OCI-LY1 (cell line): ENCODE data around the gene DDI2.

Source experiments
- H2AFZ ChIP-seq: fragments of 200-600 bp; sonication (generic), shearing (Covaris generic); 2 replicates; pipeline ENCODE4 v1.6.0; 2014; ENCODE audit warnings: antibody characterized with exemption, mild to moderate bottlenecking, low read length
- H3F3A ChIP-seq: fragments of 200-600 bp; sonication (generic), shearing (Covaris generic); 2 replicates; pipeline ENCODE4 v1.6.0; 2014; ENCODE audit warnings: mild to moderate bottlenecking, antibody characterized with exemption, low read length, moderate library complexity; ENCODE audit not compliant: insufficient read depth
- H3K27ac ChIP-seq: fragments of 200-600 bp; sonication (generic); 2 replicates; pipeline ENCODE4 v1.5.1; 2014; ENCODE audit warnings: low read length, mixed run types, mild to moderate bottlenecking, low read depth; ENCODE audit not compliant: poor library complexity, severe bottlenecking
- H3K27me3 ChIP-seq: fragments of 200-600 bp; sonication (generic); 2 replicates; pipeline ENCODE4 v1.6.0; 2014; ENCODE audit warnings: antibody characterized with exemption, mild to moderate bottlenecking, low read length, moderate library complexity; ENCODE audit not compliant: insufficient read depth
- H3K36me3 ChIP-seq: fragments of 200-600 bp; sonication (generic); 2 replicates; pipeline ENCODE4 v1.6.1; 2014; ENCODE audit warnings: mild to moderate bottlenecking, antibody characterized with exemption, low read length, moderate library complexity, mixed read lengths; ENCODE audit not compliant: insufficient read depth
- H3K4me1 ChIP-seq: fragments of 200-600 bp; sonication (generic); 2 replicates; pipeline ENCODE4 v1.5.1; 2014; ENCODE audit warnings: mild to moderate bottlenecking, low read length, moderate library complexity; ENCODE audit not compliant: insufficient read depth, severe bottlenecking
- H3K4me2 ChIP-seq: fragments of 200-600 bp; sonication (generic), shearing (Covaris generic); 2 replicates; pipeline ENCODE4 v1.6.1; 2014; ENCODE audit warnings: low read length
- H3K4me3 ChIP-seq: fragments of 200-600 bp; sonication (generic); 2 replicates; pipeline ENCODE4 v1.5.1; 2014; ENCODE audit warnings: low read length, low read depth, mild to moderate bottlenecking, mixed read lengths; ENCODE audit not compliant: poor library complexity, severe bottlenecking
- H3K79me2 ChIP-seq: fragments of 200-600 bp; shearing (Covaris generic); 2 replicates; pipeline ENCODE4 v1.6.1; 2016; ENCODE audit warnings: mixed run types, low read length, mixed read lengths; ENCODE audit not compliant: insufficient read depth
- H3K9ac ChIP-seq: fragments of 200-600 bp; sonication (generic), shearing (Covaris generic); 2 replicates; pipeline ENCODE4 v1.6.1; 2014; ENCODE audit warnings: mild to moderate bottlenecking, low read length, mixed read lengths
- H3K9me2 ChIP-seq: fragments of 200-600 bp; sonication (generic), shearing (Covaris generic); 2 replicates; pipeline ENCODE4 v1.6.1; 2014; ENCODE audit warnings: low read depth, mild to moderate bottlenecking, low read length, mixed read lengths
- H3K9me3 ChIP-seq: fragments of 200-600 bp; shearing (Covaris generic); 2 replicates; pipeline ENCODE4 v1.6.1; 2014; ENCODE audit warnings: low read length, mixed read lengths
- H4K20me1 ChIP-seq: fragments of 200-600 bp; sonication (generic), shearing (Covaris generic); 2 replicates; pipeline ENCODE4 v1.6.0; 2016; ENCODE audit warnings: mild to moderate bottlenecking, low read length; ENCODE audit not compliant: insufficient read depth
- CTCF ChIP-seq: fragments of 200-600 bp; sonication (generic), shearing (Covaris generic); IDR thresholded peaks from 2 replicates; pipeline ENCODE4 v1.5.1; 2017; ENCODE audit warnings: mild to moderate bottlenecking, antibody characterized with exemption, low read length, moderate library complexity, mixed read lengths
- EZH2 ChIP-seq: fragments of 200-600 bp; sonication (generic), shearing (Covaris generic); IDR thresholded peaks from 2 replicates; pipeline ENCODE4 v1.8.0; 2017; ENCODE audit warnings: borderline replicate concordance, mixed run types, mild to moderate bottlenecking, antibody characterized with exemption, low read length, moderate library complexity, mixed read lengths

The DDI2 gene

DNA sequence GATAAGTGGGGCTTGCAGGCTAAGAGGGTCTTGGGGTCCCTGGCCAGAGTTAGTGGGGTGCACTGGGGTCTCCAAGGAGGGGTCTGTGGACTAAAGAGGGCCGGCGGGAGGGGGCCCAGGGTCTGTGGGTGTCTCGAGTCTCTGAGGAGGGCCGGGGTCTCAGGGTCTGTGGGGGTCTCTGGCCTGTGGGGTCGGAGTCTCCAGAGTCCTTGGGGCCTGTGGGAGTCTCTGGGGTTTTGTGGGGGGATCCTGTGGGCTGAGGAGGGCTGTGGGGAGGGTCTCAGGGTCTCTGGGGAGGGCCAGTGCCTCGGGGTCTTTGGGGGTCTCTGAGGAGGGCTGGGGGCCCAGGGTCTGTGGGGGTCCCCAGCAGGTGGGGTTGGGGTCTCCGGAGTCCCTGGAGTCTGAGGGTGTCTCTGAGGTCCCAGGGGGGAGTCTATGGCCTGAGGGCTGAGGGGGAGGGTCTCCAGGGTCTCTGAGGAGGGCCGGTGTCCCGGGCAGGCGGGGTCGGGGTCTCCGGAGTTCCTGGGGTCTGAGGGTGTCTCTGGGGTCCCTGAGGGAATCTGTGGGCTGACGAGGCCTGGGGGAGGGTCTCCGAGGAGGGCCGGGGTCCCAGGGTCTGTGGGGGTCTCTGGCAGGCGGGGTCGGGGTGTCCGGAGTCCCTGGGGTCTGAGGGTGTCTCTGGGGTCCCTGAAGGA, 66.2 kb downstream of the DDI2 start:
- H4K20me1 ChIP-seq = no peaks in the 10 kb centered on the region
- no peak overlapping the region for H2AFZ ChIP-seq
- H3F3A ChIP-seq = no peaks in the 10 kb centered on the region
- peaks cover 30% of the 10 kb centered on the region for H3K4me1 ChIP-seq
- no peak for TF ChIP-seq CTCF
- TF ChIP-seq EZH2 = no peak
- H3K4me2 ChIP-seq = peak overlapping the region; percentile 72
- peaks cover 8% of the 10 kb centered on the region; the same call in 1 of the 2 replicates for H3K36me3 ChIP-seq
- H3K27ac ChIP-seq = peak overlapping the region; percentile 37
- H3K9ac ChIP-seq = peak overlapping the region; percentile 90
- H3K79me2 ChIP-seq = peaks cover 28% of the 10 kb centered on the region
- no peaks in the 10 kb centered on the region for H3K27me3 ChIP-seq
- H3K9me3 ChIP-seq = no peaks in the 10 kb centered on the region
- peak overlapping the region; percentile 77 for H3K4me3 ChIP-seq
- no peaks in the 10 kb centered on the region for H3K9me2 ChIP-seq

- Histone ChIP-seq H2AFZ (no peak within 1 kb of the TSS), H3K36me3 (peaks cover 13% of the 10 kb centered on the region), H3K27ac (peak within 1 kb of the TSS; percentile 43), H3K4me1 (peaks cover 30% of the 10 kb centered on the region), H4K20me1 (no peaks in the 10 kb centered on the region), H3K4me2 (peak within 1 kb of the TSS; percentile 85), H3K9ac (peak within 1 kb of the TSS; percentile 90), H3K79me2 (peaks cover 32% of the 10 kb centered on the region), H3K4me3 (peak within 1 kb of the TSS; percentile 94), H3K27me3 (no peaks in the 10 kb centered on the region), H3K9me3 (no peaks in the 10 kb centered on the region), H3F3A (no peaks in the 10 kb centered on the region), H3K9me2 (no peaks in the 10 kb centered on the region)
- TF ChIP-seq EZH2 (no peak), CTCF (no peak)
These were observed 66.8 kb downstream of the DDI2 start, which contains the start of gene PLEKHM2 for GRCh38 chr1:15684042-15684461. Gene PLEKHM2 (plus strand): TSS chr1:15684320. CDS start chr1:15684559, 239 bp downstream.

- Histone ChIP-seq H3K4me3 (peak overlapping the region; percentile 94), H3K4me2 (peak overlapping the region; percentile 85), H3F3A (no peaks in the 10 kb centered on the region), H2AFZ (no peak overlapping the region), H3K4me1 (peaks cover 30% of the 10 kb centered on the region), H3K9me3 (no peaks in the 10 kb centered on the region), H3K36me3 (peaks cover 18% of the 10 kb centered on the region), H3K9me2 (no peaks in the 10 kb centered on the region), H3K79me2 (peaks cover 36% of the 10 kb centered on the region), H3K9ac (peak overlapping the region; percentile 89), H4K20me1 (no peaks in the 10 kb centered on the region), H3K27ac (peak overlapping the region; percentile 43), H3K27me3 (no peaks in the 10 kb centered on the region)
- TF ChIP-seq EZH2 = no peak
- TF ChIP-seq CTCF = no peak
These were observed 67.4 kb downstream of the DDI2 start for GRCh38 chr1:15684468-15685291.
